HepG2 (cell line): ENCODE measurements around the gene TLN1.
A peak's percentile ranks its signal among the peaks of the same experiment; 100 is the strongest.

Source experiments
- CHD4 ChIP-seq: fragments of 200-600 bp; sonication (generic); IDR thresholded peaks from 2 replicates; pipeline ENCODE4 v1.7.0; 2017; ENCODE audit warnings: mild to moderate bottlenecking, low read length, borderline replicate concordance
- FOXA1 ChIP-seq, 2 experiments: fragments of 450-650 bp in 1 of 2; sonication (generic) in 1 of 2; formaldehyde crosslinking in 1 of 2; IDR thresholded peaks; 2 replicates each; pipeline versions ENCODE4 v1.4.0 to v1.6.1; 2016 to 2020; ENCODE audit warnings: missing genetic modification reagents in 1 of 2
- HOXD1 ChIP-seq: sonication (generic); formaldehyde crosslinking; IDR thresholded peaks from 2 replicates; pipeline ENCODE4 v1.5.0; 2020; ENCODE audit warnings: missing genetic modification reagents
- MXD1 ChIP-seq: sonication (generic); formaldehyde crosslinking; IDR thresholded peaks from 2 replicates; pipeline ENCODE4 v1.4.0; 2020; ENCODE audit warnings: mild to moderate bottlenecking, missing genetic modification reagents
- NBN ChIP-seq: fragments of 450-650 bp; conservative IDR thresholded peaks from 2 replicates; pipeline ENCODE4 v1.6.1; 2017
- NR0B2 ChIP-seq: sonication (generic); formaldehyde crosslinking; IDR thresholded peaks from 2 replicates; pipeline ENCODE4 v1.4.0; 2020; ENCODE audit warnings: mild to moderate bottlenecking, missing genetic modification reagents
- POLR2A ChIP-seq, 2 experiments: IDR thresholded peaks; 2 replicates each; pipeline ENCODE4 v1.6.1; 2011; ENCODE audit warnings: low read depth in 2 of 2, low read length in 2 of 2, mild to moderate bottlenecking in 1 of 2, moderate library complexity in 1 of 2; ENCODE audit not compliant: insufficient read depth in 1 of 2
- SP1 ChIP-seq, 2 experiments: fragments of 450-650 bp in 1 of 2; sonication (generic) in 1 of 2; formaldehyde crosslinking in 1 of 2; IDR thresholded peaks; 2 replicates each; pipeline versions ENCODE4 v1.4.0 to v1.6.1; 2016 to 2020; ENCODE audit warnings: missing genetic modification reagents in 1 of 2
- ZFP1 ChIP-seq: IDR thresholded peaks from 2 replicates; pipeline ENCODE4 v1.6.1; 2016
- TF ChIP-seq, protein P1 (sequence below): sonication (generic); formaldehyde crosslinking; IDR thresholded peaks from 2 replicates; pipeline ENCODE4 v1.4.0; 2020; ENCODE audit warnings: missing genetic modification reagents
- TF ChIP-seq, protein P2 (sequence below): sonication (generic); formaldehyde crosslinking; IDR thresholded peaks from 2 replicates; pipeline ENCODE4 v1.5.0; 2020; ENCODE audit warnings: mild to moderate bottlenecking, missing genetic modification reagents, moderate library complexity

DNA sequence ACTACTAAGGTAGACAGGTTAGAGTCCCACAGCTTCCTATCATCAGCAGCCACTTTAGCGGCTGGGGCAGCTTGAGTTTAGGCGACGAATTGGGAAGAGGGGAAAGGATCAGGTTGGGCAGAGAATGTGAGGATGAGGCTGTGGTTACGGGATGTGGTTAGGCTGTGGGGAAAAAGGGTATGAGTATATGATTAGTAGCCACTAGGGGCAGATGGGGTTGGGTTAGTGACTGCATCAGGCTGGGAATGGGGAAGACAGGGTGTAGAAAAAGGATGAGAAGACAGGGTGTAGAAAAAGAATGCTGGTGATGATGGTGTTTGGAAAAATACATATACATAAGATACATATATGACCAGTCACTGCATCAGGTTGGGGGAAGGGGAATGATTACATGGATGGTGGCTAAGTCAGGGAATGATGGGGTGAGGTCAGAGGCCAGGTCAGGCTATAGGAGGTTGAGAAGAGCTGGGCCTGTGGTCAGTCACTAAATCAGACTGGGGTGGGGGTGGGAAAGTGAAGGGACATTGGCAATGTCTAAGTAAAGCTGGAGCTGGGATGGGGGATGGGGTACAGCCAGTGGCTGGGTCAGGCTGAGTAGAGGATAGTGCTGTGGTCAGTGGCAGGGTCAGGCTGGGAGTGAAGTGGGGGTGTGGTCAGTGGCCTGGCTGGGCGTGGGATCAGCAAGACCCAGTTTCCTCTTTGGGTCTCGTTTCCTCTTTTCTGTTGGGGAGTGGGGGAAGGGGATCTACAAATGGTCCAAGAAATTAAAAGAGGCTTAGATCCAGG lies 2.1 kb downstream of the TLN1 start:
- TF ChIP-seq SP1 (IDR thresholded peaks at IDR 0.05) (no peak), SP1 (CRISPR knock-in tag; IDR thresholded peaks at IDR 0.05) (no peak), MXD1 (CRISPR knock-in tag) (no peak), ZFP1 (CRISPR knock-in tag) (no peak), NR0B2 (CRISPR knock-in tag) (no peak), NBN (no peak), FOXA1 (IDR thresholded peaks at IDR 0.05) (no peak), FOXA1 (CRISPR knock-in tag; IDR thresholded peaks at IDR 0.05) (no peak), POLR2A (IDR thresholded peaks at IDR 0.05; ENCODE audit: insufficient read depth in 1 of 2, low read depth in 2 of 2, low read length in 2 of 2) (no peak), HOXD1 (CRISPR knock-in tag) (no peak), CHD4 (no peak)
- TF ChIP-seq, protein P1, sequence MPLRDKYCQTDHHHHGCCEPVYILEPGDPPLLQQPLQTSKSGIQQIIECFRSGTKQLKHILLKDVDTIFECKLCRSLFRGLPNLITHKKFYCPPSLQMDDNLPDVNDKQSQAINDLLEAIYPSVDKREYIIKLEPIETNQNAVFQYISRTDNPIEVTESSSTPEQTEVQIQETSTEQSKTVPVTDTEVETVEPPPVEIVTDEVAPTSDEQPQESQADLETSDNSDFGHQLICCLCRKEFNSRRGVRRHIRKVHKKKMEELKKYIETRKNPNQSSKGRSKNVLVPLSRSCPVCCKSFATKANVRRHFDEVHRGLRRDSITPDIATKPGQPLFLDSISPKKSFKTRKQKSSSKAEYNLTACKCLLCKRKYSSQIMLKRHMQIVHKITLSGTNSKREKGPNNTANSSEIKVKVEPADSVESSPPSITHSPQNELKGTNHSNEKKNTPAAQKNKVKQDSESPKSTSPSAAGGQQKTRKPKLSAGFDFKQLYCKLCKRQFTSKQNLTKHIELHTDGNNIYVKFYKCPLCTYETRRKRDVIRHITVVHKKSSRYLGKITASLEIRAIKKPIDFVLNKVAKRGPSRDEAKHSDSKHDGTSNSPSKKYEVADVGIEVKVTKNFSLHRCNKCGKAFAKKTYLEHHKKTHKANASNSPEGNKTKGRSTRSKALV (CRISPR knock-in tag): no peak
- TF ChIP-seq, protein P2, sequence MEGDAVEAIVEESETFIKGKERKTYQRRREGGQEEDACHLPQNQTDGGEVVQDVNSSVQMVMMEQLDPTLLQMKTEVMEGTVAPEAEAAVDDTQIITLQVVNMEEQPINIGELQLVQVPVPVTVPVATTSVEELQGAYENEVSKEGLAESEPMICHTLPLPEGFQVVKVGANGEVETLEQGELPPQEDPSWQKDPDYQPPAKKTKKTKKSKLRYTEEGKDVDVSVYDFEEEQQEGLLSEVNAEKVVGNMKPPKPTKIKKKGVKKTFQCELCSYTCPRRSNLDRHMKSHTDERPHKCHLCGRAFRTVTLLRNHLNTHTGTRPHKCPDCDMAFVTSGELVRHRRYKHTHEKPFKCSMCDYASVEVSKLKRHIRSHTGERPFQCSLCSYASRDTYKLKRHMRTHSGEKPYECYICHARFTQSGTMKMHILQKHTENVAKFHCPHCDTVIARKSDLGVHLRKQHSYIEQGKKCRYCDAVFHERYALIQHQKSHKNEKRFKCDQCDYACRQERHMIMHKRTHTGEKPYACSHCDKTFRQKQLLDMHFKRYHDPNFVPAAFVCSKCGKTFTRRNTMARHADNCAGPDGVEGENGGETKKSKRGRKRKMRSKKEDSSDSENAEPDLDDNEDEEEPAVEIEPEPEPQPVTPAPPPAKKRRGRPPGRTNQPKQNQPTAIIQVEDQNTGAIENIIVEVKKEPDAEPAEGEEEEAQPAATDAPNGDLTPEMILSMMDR (CRISPR knock-in tag): peak; percentile 51
